Measurements from ENCODE around the gene GRB7. TPM values are rescaled to one million over a fixed set of nuclear protein-coding genes. Genes with fewer than 3 reads are reported as not detected.
"Not testable (repeated sequence)": the region's sequence is repeated elsewhere in the genome, so short reads cannot be mapped to it uniquely, and the experiment has no call there.

The GRB7 gene
- total and polyA plus RNA-seq, 2 experiments from 2014 or later, result 12.8 to 28.9 TPM

DNA sequence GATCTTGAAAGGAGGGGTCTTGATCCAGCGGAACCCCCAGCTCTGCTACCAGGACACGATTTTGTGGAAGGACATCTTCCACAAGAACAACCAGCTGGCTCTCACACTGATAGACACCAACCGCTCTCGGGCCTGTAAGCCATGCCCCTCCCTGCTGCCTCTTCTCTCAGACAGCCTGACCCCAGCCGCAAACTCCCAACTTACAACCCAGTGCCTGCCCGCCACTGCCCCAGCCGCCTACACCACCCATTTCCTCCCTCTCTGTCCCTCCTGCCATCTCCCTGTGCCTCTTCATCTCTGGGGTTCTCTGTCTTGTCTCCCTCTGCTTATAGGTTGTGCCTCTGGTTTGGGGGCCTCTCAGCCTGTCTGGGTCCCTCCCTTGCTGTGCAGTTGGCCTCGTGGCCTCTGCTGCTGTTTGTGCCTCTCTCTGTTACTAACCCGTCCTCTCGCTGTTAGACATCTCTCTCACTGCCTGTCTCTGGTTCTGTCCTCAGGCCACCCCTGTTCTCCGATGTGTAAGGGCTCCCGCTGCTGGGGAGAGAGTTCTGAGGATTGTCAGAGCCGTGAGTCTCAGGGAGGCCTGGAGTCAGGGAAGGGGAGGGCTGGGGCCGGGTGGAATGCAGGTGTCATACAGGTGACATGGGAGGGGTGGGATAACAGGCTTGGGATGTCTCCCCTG lies 28.3 kb upstream of the GRB7 start:
- H3K36me3 ChIP-seq (ENCODE audit: insufficient read depth), result peaks cover 36% of the 10 kb centered on the region
- Mint-ChIP-seq H3K36me3 (ENCODE audit: low read depth) (peaks cover 77% of the 10 kb centered on the region), H3K9me3 (no peaks in the 10 kb centered on the region), H3K27ac (peak overlapping the region; percentile 28), H3K27me3 (ENCODE audit: insufficient read depth, low read depth, poor library complexity) (peaks cover 6% of the 10 kb centered on the region), H3K4me1 (peaks cover 18% of the 10 kb centered on the region), H3K4me3 (no peak overlapping the region)
- H3K27me3 ChIP-seq (ENCODE audit: insufficient read depth), result no peaks in the 10 kb centered on the region
- ATAC-seq (no peak), DNase-seq (ENCODE audit: low spot score) (no peak)
- peaks cover 30% of the 10 kb centered on the region for H3K79me2 ChIP-seq (replicated peaks; ENCODE audit: insufficient read depth)
- H3K4me2 ChIP-seq, result no peak overlapping the region
- H3K4me1 ChIP-seq (ENCODE audit: insufficient read depth), result peaks cover 13% of the 10 kb centered on the region
- no peak overlapping the region for H2AFZ ChIP-seq
- H3K9me2 ChIP-seq (ENCODE audit: insufficient read depth), result no peaks in the 10 kb centered on the region
- H3F3A ChIP-seq (replicated peaks; ENCODE audit: low read depth), result 0 out of 2 replicates have a peak, but pooled peaks cover 2% of the 10 kb centered on the region
- no peak overlapping the region for H3K4me3 ChIP-seq
- no peak overlapping the region for H3K27ac ChIP-seq (ENCODE audit: low read depth)
- TF ChIP-seq EZH2 (IDR thresholded peaks at IDR 0.05; ENCODE audit: low read depth, unreplicated experiment) (no peak), NANOG (IDR thresholded peaks at IDR 0.05; ENCODE audit: borderline replicate concordance) (no peak), ZNF114 (CRISPR knock-in tag; IDR thresholded peaks at IDR 0.05) (no peak), ZNF331 (CRISPR knock-in tag; IDR thresholded peaks at IDR 0.05; ENCODE audit: low read depth) (no peak), JUNB (IDR thresholded peaks at IDR 0.05; ENCODE audit: unreplicated experiment) (no peak)
- peaks cover 29% of the 10 kb centered on the region for H4K20me1 ChIP-seq (replicated peaks; ENCODE audit: insufficient read depth)

DNA sequence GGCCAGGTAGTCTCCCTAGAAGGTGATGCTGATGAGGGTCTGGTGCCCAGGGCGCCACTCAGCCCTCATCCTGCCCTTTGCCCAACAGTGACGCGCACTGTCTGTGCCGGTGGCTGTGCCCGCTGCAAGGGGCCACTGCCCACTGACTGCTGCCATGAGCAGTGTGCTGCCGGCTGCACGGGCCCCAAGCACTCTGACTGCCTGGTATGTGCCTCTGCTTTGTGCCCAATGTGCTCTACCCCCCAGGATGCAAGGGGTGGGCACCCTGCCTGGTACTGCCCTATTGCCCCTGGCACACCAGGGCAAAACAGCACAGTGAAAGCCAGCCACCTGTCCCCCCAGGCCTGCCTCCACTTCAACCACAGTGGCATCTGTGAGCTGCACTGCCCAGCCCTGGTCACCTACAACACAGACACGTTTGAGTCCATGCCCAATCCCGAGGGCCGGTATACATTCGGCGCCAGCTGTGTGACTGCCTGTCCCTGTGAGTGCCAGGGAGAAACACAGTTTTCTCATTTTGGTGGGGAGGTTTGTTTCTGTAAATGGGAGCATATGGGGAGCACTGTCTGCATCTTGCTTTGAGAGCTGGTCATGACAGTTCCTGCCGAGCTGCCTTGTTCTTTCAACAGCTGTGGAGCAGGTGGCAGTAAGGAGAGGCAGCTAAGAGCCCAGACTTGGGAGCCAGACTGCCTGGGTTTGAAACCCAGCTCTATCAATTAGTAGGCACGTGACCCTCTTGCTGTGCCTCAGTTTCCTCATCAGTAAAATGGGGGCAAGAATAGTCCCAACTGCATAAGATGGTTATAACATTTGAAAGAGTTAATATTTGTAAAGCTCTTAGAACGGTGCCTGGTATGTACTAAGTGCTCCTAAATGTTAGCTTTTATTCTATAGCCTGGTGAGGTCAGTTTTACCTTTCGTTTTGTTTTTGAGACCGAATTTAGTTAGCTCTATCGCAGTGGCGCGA lies 27.5 kb upstream of the GRB7 start:
- H3K4me1 ChIP-seq (ENCODE audit: insufficient read depth), result peaks cover 5% of the 10 kb centered on the region
- H3K4me3 Mint-ChIP-seq, result no peak overlapping the region
- H3K36me3 ChIP-seq (ENCODE audit: insufficient read depth), result peaks cover 36% of the 10 kb centered on the region
- peaks cover 24% of the 10 kb centered on the region for H4K20me1 ChIP-seq (replicated peaks; ENCODE audit: insufficient read depth)
- DNase-seq (ENCODE audit: low spot score) (no peak), ATAC-seq (no peak)
- H3K4me1 Mint-ChIP-seq, result peaks cover 10% of the 10 kb centered on the region
- no peak overlapping the region for H3K27ac ChIP-seq (ENCODE audit: low read depth)
- H2AFZ ChIP-seq, result no peak overlapping the region
- H3K36me3 Mint-ChIP-seq (ENCODE audit: low read depth), result peaks cover 79% of the 10 kb centered on the region
- H3K4me3 ChIP-seq, result no peak overlapping the region
- H3K27me3 Mint-ChIP-seq (ENCODE audit: insufficient read depth, low read depth, poor library complexity), result peaks cover 6% of the 10 kb centered on the region
- H3K27ac Mint-ChIP-seq, result no peak overlapping the region
- no peaks in the 10 kb centered on the region for H3K9me3 Mint-ChIP-seq
- no peak overlapping the region for H3K4me2 ChIP-seq
- H3K9me2 ChIP-seq (ENCODE audit: insufficient read depth), result no peaks in the 10 kb centered on the region
- H3F3A ChIP-seq (replicated peaks; ENCODE audit: low read depth), result 0 out of 2 replicates have a peak, but pooled peaks cover 2% of the 10 kb centered on the region
- no peaks in the 10 kb centered on the region for H3K27me3 ChIP-seq (ENCODE audit: insufficient read depth)
- TF ChIP-seq EZH2phosphoT487 (IDR thresholded peaks at IDR 0.05; ENCODE audit: unreplicated experiment), result no peak
- TF ChIP-seq, protein P1, sequence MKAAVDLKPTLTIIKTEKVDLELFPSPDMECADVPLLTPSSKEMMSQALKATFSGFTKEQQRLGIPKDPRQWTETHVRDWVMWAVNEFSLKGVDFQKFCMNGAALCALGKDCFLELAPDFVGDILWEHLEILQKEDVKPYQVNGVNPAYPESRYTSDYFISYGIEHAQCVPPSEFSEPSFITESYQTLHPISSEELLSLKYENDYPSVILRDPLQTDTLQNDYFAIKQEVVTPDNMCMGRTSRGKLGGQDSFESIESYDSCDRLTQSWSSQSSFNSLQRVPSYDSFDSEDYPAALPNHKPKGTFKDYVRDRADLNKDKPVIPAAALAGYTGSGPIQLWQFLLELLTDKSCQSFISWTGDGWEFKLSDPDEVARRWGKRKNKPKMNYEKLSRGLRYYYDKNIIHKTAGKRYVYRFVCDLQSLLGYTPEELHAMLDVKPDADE (IDR thresholded peaks at IDR 0.05), result no peak
- TF ChIP-seq, protein P2, sequence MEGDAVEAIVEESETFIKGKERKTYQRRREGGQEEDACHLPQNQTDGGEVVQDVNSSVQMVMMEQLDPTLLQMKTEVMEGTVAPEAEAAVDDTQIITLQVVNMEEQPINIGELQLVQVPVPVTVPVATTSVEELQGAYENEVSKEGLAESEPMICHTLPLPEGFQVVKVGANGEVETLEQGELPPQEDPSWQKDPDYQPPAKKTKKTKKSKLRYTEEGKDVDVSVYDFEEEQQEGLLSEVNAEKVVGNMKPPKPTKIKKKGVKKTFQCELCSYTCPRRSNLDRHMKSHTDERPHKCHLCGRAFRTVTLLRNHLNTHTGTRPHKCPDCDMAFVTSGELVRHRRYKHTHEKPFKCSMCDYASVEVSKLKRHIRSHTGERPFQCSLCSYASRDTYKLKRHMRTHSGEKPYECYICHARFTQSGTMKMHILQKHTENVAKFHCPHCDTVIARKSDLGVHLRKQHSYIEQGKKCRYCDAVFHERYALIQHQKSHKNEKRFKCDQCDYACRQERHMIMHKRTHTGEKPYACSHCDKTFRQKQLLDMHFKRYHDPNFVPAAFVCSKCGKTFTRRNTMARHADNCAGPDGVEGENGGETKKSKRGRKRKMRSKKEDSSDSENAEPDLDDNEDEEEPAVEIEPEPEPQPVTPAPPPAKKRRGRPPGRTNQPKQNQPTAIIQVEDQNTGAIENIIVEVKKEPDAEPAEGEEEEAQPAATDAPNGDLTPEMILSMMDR (conservative IDR thresholded peaks at IDR 0.05; ENCODE audit: low read depth in 2 of 2), result no peak
- TF ChIP-seq CREB1 (CRISPR knock-in tag; IDR thresholded peaks at IDR 0.05; ENCODE audit: low read depth), result no peak
- TF ChIP-seq STAT1 (IDR thresholded peaks at IDR 0.05; ENCODE audit: unreplicated experiment), result no peak
- TF ChIP-seq ZNF114 (CRISPR knock-in tag; IDR thresholded peaks at IDR 0.05), result no peak
- no peak for TF ChIP-seq EZH2 (IDR thresholded peaks at IDR 0.05; ENCODE audit: low read depth, unreplicated experiment)
- no peak for TF ChIP-seq NANOG (IDR thresholded peaks at IDR 0.05; ENCODE audit: borderline replicate concordance)
- no peak for TF ChIP-seq ZNF331 (CRISPR knock-in tag; IDR thresholded peaks at IDR 0.05; ENCODE audit: low read depth)
- H3K79me2 ChIP-seq (replicated peaks; ENCODE audit: insufficient read depth), result peaks cover 22% of the 10 kb centered on the region

DNA sequence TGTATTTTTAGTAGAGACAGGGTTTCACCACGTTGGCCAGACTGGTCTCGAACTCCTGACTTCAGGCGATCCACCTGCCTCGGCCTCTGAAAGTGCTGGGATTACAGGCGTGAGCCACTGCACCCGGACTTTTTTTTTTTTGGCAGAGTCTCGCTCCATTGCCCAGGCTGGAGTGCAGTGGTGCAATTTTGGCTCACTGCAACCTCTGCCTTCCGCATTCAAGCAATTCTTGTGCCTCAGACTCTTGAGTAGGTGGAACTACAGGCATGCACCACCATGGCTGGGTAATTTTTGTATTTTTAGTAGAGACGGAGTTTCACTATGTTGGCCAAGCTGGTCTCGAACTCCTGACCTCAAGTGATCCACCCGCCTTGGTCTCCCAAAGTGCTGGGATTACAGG lies 26.7 kb upstream of the GRB7 start:
- not testable (repeated sequence) for H3K4me3 Mint-ChIP-seq; H3K27ac ChIP-seq (ENCODE audit: low read depth); H3K9me2 ChIP-seq (ENCODE audit: insufficient read depth); H2AFZ ChIP-seq; H3K27me3 ChIP-seq (ENCODE audit: insufficient read depth); H3F3A ChIP-seq (replicated peaks; ENCODE audit: low read depth); H3K9me3 Mint-ChIP-seq; H3K27ac Mint-ChIP-seq; H3K4me1 Mint-ChIP-seq; H3K4me1 ChIP-seq (ENCODE audit: insufficient read depth); DNase-seq (ENCODE audit: low spot score); H3K4me2 ChIP-seq; ATAC-seq; H3K4me3 ChIP-seq
- Mint-ChIP-seq H3K36me3 (ENCODE audit: low read depth) (peaks cover 87% of the 10 kb centered on the region), H3K27me3 (ENCODE audit: insufficient read depth, low read depth, poor library complexity) (peaks cover 10% of the 10 kb centered on the region)
- Histone ChIP-seq H3K79me2 (replicated peaks; ENCODE audit: insufficient read depth) (peaks cover 14% of the 10 kb centered on the region), H3K36me3 (ENCODE audit: insufficient read depth) (peaks cover 36% of the 10 kb centered on the region), H4K20me1 (replicated peaks; ENCODE audit: insufficient read depth) (peaks cover 18% of the 10 kb centered on the region)

Measured in GM23338 (cell line).